Forelimb muscle (tissue), 1 donor: Measurements from ENCODE around the gene OTOF. TPM values are rescaled to one million over a fixed set of nuclear protein-coding genes. Genes with fewer than 3 reads are reported as not detected.

ENCODE experiments used
- DNase-seq: peaks from one replicate; pipeline ENCODE4 v3.0.0-alpha.2; 2013; ENCODE audit warnings: low read depth
- polyA plus RNA-seq: library from polyadenylated mRNA; unstranded; fragments of 120-200 nt; gene quantifications from one replicate; pipeline ENCODE4 v1.2.1, GENCODE V29; 2013; ENCODE audit not compliant: insufficient read length

The OTOF gene
- polyA plus RNA-seq, 1 donor: 22.7 TPM

GRCh38 chr2:26464390-26465265 lies 13.3 kb downstream of the OTOF start:
- no peak for DNase-seq

GRCh38 chr2:26463244-26464192 lies 14.4 kb downstream of the OTOF start:
- DNase-seq: no peak

DNA sequence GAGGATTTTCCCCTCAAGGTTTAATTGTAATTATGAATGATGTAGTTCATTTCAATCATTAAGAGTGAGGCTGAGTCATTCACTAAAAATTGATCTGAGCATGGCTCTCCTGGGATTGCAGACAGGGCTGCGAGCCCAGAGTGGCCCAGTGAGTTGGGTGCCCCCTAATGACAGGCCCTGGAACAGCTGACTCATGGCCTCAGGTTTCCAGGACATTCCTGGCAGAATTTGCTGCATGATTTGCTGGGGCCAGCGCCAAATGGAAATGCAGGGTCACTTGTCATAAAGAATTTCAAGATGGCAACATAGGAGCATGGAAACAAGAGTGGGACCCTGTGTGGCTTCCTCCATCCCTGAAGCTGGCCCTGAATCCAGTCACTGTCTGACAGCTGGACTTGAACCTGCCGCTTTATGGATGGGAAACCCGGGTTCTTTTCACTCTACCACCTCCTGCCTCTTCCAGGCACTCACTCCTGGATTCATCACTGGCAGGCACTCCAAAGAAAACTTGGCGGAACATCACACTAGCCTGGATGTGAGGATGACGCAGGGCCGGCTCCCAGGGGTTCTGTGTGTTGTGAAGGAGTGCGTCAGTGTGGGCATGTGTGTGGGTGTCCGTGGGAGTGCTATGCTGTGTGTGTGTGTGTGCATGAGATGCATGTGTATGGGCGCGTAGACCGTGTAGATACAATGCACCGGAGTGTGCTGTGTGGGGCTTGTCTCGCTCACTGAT lies 15.2 kb downstream of the OTOF start:
- no peak for DNase-seq

GRCh38 chr2:26462100-26462499 lies 15.8 kb downstream of the OTOF start:
- DNase-seq: no peak

- DNase-seq: no peak
These were observed 16.3 kb downstream of the OTOF start for GRCh38 chr2:26461601-26462023.

DNA sequence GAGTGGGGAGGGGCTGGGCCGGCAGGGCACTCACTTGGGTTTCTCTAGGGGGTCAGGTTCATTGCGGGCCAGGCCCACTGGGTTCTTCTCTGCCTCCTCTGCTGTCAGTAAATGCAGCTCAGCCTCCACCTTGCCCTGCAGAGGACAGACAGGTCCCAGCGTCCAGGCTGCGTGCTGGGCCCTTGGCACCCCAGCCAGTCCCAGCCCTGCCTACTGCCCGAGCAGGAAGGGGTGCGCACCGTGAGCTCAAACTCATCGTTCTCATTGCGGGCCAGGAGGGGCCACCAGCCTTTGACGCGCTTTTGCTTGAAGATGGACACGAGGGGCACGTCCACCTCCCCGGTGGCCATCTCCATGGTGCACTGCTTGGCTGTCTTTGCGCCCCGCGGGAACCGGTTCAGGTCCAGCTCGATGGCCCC lies 17.3 kb downstream of the OTOF start:
- no peak for DNase-seq

DNA sequence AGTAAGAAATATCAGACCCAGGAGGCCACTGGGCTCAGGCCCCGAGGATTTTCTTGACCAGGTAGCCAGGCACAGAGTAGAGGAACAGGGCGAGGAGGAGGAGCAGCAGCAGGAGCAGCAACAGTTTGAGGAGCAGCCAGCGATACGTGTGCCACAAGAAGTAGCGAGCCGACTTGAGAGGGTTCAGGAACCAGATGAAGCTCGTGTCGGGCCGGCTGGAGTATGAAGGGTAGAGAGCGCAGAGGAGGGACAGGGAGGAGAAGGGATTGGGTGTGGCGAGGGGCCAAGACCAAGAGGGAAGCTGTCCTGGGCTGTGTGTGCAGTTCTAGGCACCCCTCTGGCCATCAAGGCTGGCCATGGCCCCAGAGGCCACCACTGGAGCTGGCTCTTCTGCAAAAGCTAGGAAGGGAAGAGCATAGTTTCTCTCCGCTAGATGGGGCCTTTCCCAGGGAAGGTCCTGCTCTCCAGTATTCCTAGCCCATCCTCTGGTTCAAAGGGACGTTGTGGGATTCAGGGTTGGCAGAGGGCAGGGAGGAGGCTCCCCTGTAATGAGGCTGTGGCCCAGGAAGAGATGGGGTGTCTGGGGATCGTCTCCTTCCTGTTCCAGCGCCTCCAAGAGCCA lies 17.8 kb downstream of the OTOF start:
- DNase-seq: no peak

GRCh38 chr2:26458365-26459042 lies 19.4 kb downstream of the OTOF start:
- no peak for DNase-seq

- no peak for DNase-seq
These were observed 20.1 kb downstream of the OTOF start for GRCh38 chr2:26457695-26458364.

GRCh38 chr2:26457251-26457666 lies 20.7 kb downstream of the OTOF start:
- DNase-seq: no peak

DNA sequence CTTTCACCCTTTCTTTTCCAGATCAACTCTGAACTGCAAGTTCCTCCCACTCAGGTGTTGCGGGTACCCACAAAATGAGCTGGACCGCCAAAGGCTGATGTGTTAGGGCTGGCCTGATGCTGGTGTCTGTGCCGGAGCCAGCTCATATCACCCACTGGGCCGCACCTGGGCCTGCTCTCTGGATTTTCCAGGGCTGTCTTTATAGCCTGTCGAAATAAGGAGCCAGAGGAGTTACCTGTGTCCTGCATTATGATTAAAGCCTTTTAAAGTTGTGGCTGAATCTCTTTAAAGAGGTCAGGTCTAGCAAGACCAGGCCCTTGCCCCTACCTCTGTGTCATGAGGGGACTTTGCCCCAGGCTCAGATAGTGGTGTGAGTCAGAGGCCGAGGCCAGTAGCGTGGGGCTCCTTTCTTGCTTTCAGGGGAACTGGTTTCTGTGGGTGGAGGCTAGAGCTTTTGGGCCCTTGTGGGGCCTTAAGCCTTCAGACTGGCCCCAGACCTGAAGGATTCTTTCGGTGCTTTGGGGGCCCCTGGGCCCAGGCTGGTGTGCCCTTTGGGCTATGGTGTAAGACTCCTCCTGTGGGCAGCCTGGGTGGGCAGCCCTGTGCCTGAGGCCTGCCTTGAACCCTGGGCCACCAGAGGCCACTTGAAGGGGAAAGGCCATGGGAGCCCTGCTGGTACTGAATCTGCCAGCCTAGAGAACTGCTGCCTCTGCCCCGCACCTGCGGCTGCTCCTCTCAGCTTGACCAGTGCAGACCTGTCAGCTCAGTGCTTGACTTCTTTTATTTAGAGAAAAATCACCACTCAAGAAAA lies 21.3 kb downstream of the OTOF start:
- DNase-seq: no peak

- no peak for DNase-seq
These were observed 22.1 kb downstream of the OTOF start for GRCh38 chr2:26455670-26456439.

GRCh38 chr2:26455037-26455669 lies 22.8 kb downstream of the OTOF start:
- DNase-seq: no peak

- no peak for DNase-seq
These were observed 23.3 kb downstream of the OTOF start for GRCh38 chr2:26454561-26455001.

DNA sequence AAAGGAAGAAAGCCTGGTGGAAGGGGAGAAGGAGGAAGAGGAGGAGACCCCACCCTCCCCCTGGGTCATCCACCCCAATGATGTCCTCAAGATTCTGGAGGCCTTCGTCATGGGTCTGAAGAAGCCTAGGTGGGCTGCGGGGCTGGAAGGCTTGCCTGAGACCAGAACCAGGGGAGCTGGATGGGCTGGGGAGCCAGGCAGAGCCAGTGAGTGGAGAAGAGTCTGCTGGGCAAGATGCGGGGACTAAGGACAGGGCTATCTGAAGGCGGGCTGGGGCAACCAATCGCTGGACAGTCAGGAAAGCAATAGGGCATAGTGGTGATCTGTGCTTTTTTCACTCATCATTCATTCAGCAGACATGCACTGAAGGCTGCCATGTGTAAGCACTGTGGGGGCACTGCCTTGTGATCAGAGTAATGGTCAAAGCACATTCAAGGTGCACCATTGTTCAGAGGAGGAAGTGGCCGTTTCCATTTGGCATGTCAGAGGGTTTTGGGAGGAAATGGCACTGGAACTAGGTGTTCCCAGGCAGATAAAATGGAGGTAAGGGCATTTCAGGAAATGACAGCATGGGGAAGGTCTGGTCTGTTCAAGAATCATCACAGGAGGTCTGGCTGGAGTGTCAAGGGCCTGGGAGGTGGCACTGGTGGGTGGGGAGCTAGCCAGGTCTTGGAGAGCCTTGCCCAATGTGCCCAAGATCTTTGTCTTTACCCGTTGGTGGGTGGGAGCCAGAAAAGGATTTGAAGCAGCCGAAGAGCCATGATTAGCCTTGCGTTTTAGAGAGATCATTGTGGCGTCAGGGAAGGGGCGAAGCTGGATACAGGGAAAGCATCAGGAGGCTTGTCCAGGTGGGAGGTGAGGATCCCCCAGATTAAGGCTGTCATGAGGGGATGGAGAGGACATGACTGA lies 24.2 kb downstream of the OTOF start:
- no peak for DNase-seq

GRCh38 chr2:26451700-26452099 lies 26.2 kb downstream of the OTOF start:
- DNase-seq: no peak
